ENCODE data around the gene SCO1. TPM values are rescaled to one million over a fixed set of nuclear protein-coding genes. Genes with fewer than 3 reads are reported as not detected.

Gene SCO1
- total RNA-seq, 1 experiment from 2014 or later, result 60.3 TPM

DNA sequence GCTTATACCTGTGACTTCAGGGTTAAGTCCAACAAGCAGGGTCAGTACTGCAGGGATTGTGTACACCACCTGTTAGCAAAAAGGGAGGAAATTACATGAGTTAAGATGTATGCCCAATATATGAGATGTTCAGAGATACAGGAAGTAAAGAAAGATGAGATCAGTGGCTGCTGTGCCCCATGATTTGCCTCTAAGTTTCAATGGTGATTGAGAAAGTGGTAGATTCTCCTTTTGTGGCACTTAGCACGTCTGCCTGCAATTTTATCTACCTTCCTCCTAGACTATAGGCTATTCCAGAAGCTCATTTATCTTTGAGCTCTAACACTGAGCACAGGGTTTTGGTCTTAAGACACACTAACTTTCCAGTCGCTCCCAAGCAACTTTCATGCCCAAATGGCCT lies 28.9 kb upstream of the SCO1 start:
- Histone ChIP-seq H3K27ac (ENCODE audit: insufficient read length, low read depth, low read length) (no peak overlapping the region), H2BK12ac (ENCODE audit: insufficient read length, low read depth, low read length) (no peak overlapping the region), H4K5ac (ENCODE audit: insufficient read length, low read depth, low read length) (no peak overlapping the region), H3K14ac (ENCODE audit: insufficient read depth, low read length) (no peak overlapping the region), H3K18ac (ENCODE audit: insufficient read length, low read depth, low read length) (no peak overlapping the region), H3K56ac (ENCODE audit: insufficient read length, low read depth, low read length) (no peak overlapping the region), H2BK120ac (ENCODE audit: low read depth, low read length, poor library complexity, severe bottlenecking) (no peak overlapping the region), H2BK15ac (ENCODE audit: low read depth, low read length) (no peak overlapping the region), H2AFZ (ENCODE audit: low read length) (no peak overlapping the region), H2BK20ac (ENCODE audit: low read depth, low read length, poor library complexity, severe bottlenecking) (no peak overlapping the region), H2AK5ac (ENCODE audit: insufficient read length, low read length) (no peak overlapping the region), H3K23me2 (ENCODE audit: insufficient read length, low read depth, low read length, poor library complexity, severe bottlenecking) (no peaks in the 10 kb centered on the region), H2BK5ac (ENCODE audit: insufficient read length, low read length) (no peak overlapping the region), H4K91ac (ENCODE audit: insufficient read length, low read depth, low read length) (no peak overlapping the region), H3T11ph (ENCODE audit: low read length) (no peak overlapping the region), H3K4ac (ENCODE audit: low read depth, low read length) (no peak overlapping the region), H4K8ac (replicated peaks; ENCODE audit: insufficient read length, low read depth, low read length) (no peak overlapping the region), H3K9ac (ENCODE audit: extremely low read depth, insufficient read length, low read length) (no peak overlapping the region), H4K20me1 (ENCODE audit: control insufficient read depth, insufficient read depth, insufficient read length) (no peaks in the 10 kb centered on the region), H3K4me1 (ENCODE audit: insufficient read depth, low read length) (no peaks in the 10 kb centered on the region), H3K27me3 (ENCODE audit: insufficient read depth, low read length) (no peaks in the 10 kb centered on the region), H3K9me3 (ENCODE audit: control insufficient read depth, low read depth, low read length) (no peaks in the 10 kb centered on the region), H3K79me2 (ENCODE audit: insufficient read depth, low read length) (no peaks in the 10 kb centered on the region), H3K4me2 (ENCODE audit: insufficient read depth, insufficient read length, low read length) (no peak overlapping the region), H3K79me1 (ENCODE audit: insufficient read depth, low read depth, low read length, poor library complexity, severe bottlenecking) (no peaks in the 10 kb centered on the region), H3K23ac (ENCODE audit: insufficient read length, low read depth, low read length) (no peak overlapping the region)
- no peaks in the 10 kb centered on the region for H3K27me3 Mint-ChIP-seq (ENCODE audit: low read depth)
- no peak for DNase-seq
- H3K36me3 Mint-ChIP-seq (ENCODE audit: insufficient read depth in 1 of 3, low read depth in 3 of 3), result peaks cover 0 to 5% (median 3%) of the 10 kb centered on the region in 3 experiments; a peak in 4 of 7 replicates
- no peak overlapping the region for H3K4me3 Mint-ChIP-seq
- H3K27ac Mint-ChIP-seq, result no peak overlapping the region
- TF ChIP-seq, protein P1, sequence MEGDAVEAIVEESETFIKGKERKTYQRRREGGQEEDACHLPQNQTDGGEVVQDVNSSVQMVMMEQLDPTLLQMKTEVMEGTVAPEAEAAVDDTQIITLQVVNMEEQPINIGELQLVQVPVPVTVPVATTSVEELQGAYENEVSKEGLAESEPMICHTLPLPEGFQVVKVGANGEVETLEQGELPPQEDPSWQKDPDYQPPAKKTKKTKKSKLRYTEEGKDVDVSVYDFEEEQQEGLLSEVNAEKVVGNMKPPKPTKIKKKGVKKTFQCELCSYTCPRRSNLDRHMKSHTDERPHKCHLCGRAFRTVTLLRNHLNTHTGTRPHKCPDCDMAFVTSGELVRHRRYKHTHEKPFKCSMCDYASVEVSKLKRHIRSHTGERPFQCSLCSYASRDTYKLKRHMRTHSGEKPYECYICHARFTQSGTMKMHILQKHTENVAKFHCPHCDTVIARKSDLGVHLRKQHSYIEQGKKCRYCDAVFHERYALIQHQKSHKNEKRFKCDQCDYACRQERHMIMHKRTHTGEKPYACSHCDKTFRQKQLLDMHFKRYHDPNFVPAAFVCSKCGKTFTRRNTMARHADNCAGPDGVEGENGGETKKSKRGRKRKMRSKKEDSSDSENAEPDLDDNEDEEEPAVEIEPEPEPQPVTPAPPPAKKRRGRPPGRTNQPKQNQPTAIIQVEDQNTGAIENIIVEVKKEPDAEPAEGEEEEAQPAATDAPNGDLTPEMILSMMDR (conservative IDR thresholded peaks at IDR 0.05), result no peak
- no peaks in the 10 kb centered on the region; a peak in 1 of 5 replicates for H3K9me3 Mint-ChIP-seq
- peaks cover 4 to 11% of the 10 kb centered on the region in 2 experiments; a peak in 3 of 4 replicates for H3K4me1 Mint-ChIP-seq
- WGBS (ENCODE audit: extremely low coverage, insufficient read length, low lambda C conversion rate), result no CpG with 5 or more reads among the region's 2 CpGs
